ENCODE measurements around the gene C4B. TPM values are rescaled to one million over a fixed set of nuclear protein-coding genes. Genes with fewer than 3 reads are reported as not detected.
"Not testable (repeated sequence)": the region's sequence is repeated elsewhere in the genome, so short reads cannot be mapped to it uniquely, and the experiment has no call there.

The C4B gene
- total and polyA plus RNA-seq, 4 donors, result 58.2 to 296 (median 169) TPM

DNA sequence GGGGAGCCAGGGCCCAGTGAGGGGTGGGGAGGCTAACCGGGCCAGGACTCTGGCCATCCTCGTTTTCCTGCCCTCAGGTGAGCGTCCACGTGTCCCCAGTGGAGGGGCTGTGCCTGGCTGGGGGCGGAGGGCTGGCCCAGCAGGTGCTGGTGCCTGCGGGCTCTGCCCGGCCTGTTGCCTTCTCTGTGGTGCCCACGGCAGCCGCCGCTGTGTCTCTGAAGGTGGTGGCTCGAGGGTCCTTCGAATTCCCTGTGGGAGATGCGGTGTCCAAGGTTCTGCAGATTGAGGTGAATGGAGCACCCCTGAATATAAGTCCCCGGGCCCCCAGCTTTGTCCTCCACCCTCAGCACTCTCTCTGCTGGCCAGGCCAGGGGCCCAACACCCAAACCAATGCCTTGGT, 20.2 kb upstream of the C4B start:
- H3K36me3 ChIP-seq (ENCODE audit: control insufficient read depth in 4 of 4, insufficient read depth in 4 of 4, low read length in 4 of 4); ATAC-seq (ENCODE audit: insufficient read depth, low FRiP score); H3K4me3 ChIP-seq; H3K27me3 ChIP-seq (ENCODE audit: control insufficient read depth in 3 of 3, insufficient read depth in 3 of 3, low read length in 2 of 3); H3K4me1 ChIP-seq (ENCODE audit: control insufficient read depth in 5 of 5, insufficient read depth in 5 of 5, low read length in 5 of 5); H3K9ac ChIP-seq (ENCODE audit: insufficient read depth in 1 of 2, low read length in 2 of 2); DNase-seq; H3K9me3 ChIP-seq (ENCODE audit: control insufficient read depth in 4 of 4, insufficient read depth in 3 of 4, low read length in 3 of 4); H3K27ac ChIP-seq (ENCODE audit: low read depth in 1 of 2, low read length in 1 of 2): not testable (repeated sequence)
- WGBS, 2 donors, result 97 to 100% methylated on average over 7 to 9 of the region's 14 CpGs

DNA sequence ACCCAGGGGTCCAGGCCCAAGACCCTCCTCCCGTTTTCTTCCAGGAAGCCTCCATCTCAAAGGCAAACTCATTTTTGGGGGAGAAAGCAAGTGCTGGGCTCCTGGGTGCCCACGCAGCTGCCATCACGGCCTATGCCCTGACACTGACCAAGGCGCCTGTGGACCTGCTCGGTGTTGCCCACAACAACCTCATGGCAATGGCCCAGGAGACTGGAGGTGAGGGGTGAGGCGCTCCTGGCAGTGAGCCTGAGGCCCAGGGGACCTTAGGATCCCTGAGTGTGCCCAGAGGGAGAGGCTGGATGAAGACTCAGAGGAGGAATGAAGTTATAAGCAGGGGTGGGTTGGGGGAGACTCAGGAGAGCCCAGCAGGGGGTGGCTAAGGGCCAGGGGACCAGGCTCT, 18.2 kb upstream of the C4B start:
- H3K36me3 ChIP-seq (ENCODE audit: control insufficient read depth in 4 of 4, insufficient read depth in 4 of 4, low read length in 4 of 4); H3K27ac ChIP-seq (ENCODE audit: low read depth in 1 of 2, low read length in 1 of 2); H3K4me3 ChIP-seq; H3K9me3 ChIP-seq (ENCODE audit: control insufficient read depth in 4 of 4, insufficient read depth in 3 of 4, low read length in 3 of 4); H3K4me1 ChIP-seq (ENCODE audit: control insufficient read depth in 5 of 5, insufficient read depth in 5 of 5, low read length in 5 of 5); H3K27me3 ChIP-seq (ENCODE audit: control insufficient read depth in 3 of 3, insufficient read depth in 3 of 3, low read length in 2 of 3); ATAC-seq (ENCODE audit: insufficient read depth, low FRiP score); H3K9ac ChIP-seq (ENCODE audit: insufficient read depth in 1 of 2, low read length in 2 of 2); DNase-seq: not testable (repeated sequence)
- WGBS, 2 donors, result 91 to 96% methylated on average over 5 to 6 of the region's 6 CpGs

DNA sequence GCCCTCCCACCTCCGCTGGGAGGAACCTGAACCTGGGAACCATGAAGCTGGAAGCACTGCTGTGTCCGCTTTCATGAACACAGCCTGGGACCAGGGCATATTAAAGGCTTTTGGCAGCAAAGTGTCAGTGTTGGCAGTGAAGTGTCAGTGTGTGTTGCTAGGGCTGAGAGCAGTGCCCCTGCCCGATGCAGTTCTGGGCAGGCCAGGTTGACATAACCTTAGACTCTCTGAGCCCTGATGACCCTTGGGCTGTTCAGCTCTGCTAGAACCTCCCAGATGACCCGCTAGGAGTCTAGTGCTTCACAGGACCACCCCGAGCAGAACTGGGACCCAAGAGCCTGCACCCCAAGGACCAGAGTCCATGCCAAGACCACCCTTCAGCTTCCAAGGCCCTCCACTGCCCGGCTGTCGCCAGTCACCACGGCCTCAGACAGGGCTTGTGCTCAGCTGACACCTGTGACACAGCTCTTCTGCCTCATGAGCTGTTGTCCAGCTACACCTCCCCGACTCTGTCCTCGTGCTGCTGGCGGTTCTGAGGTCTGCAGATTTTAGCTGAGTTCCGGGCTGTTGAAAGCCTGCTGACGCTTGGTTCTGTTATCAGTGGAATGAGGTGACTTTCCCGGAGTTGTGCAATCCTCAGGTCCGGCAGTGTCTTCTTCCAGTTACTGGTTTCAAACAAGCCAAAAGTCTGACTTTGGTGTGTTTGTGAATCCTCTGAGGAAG, 11.9 kb upstream of the C4B start:
- DNase-seq; H3K9me3 ChIP-seq (ENCODE audit: control insufficient read depth in 4 of 4, insufficient read depth in 3 of 4, low read length in 3 of 4); ATAC-seq (ENCODE audit: insufficient read depth, low FRiP score); H3K27me3 ChIP-seq (ENCODE audit: control insufficient read depth in 3 of 3, insufficient read depth in 3 of 3, low read length in 2 of 3); H3K9ac ChIP-seq (ENCODE audit: insufficient read depth in 1 of 2, low read length in 2 of 2); H3K36me3 ChIP-seq (ENCODE audit: control insufficient read depth in 4 of 4, insufficient read depth in 4 of 4, low read length in 4 of 4); H3K4me3 ChIP-seq; H3K27ac ChIP-seq (ENCODE audit: low read depth in 1 of 2, low read length in 1 of 2); H3K4me1 ChIP-seq (ENCODE audit: control insufficient read depth in 5 of 5, insufficient read depth in 5 of 5, low read length in 5 of 5): not testable (repeated sequence)
- no CpG with 5 or more reads among the region's 15 CpGs for WGBS, 2 donors

DNA sequence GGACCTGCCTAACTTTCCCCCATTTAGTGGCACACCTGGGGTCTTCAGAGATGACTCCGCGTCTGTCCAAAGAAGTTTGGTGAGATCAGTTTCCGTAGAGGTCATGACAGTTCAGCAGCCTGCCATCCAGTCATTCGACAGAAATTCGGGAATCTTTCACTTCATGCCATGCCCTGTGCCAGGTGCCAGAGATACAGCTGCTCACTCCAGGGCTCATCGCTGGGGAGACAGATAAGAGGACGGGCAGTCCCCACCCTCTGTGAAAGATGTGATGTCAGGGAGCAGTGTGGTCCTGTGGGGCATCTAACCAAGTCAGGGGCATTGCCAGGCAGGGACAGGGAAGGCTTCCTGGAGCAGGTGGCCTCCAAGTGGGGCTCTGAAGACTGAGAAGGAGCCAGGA, 11.3 kb upstream of the C4B start:
- not testable (repeated sequence) for H3K27me3 ChIP-seq (ENCODE audit: control insufficient read depth in 3 of 3, insufficient read depth in 3 of 3, low read length in 2 of 3); H3K27ac ChIP-seq (ENCODE audit: low read depth in 1 of 2, low read length in 1 of 2); H3K36me3 ChIP-seq (ENCODE audit: control insufficient read depth in 4 of 4, insufficient read depth in 4 of 4, low read length in 4 of 4); DNase-seq; H3K9me3 ChIP-seq (ENCODE audit: control insufficient read depth in 4 of 4, insufficient read depth in 3 of 4, low read length in 3 of 4); H3K4me3 ChIP-seq; H3K9ac ChIP-seq (ENCODE audit: insufficient read depth in 1 of 2, low read length in 2 of 2); ATAC-seq (ENCODE audit: insufficient read depth, low FRiP score); H3K4me1 ChIP-seq (ENCODE audit: control insufficient read depth in 5 of 5, insufficient read depth in 5 of 5, low read length in 5 of 5)
- WGBS, 2 donors, result no CpG with 5 or more reads among the region's 7 CpGs

DNA sequence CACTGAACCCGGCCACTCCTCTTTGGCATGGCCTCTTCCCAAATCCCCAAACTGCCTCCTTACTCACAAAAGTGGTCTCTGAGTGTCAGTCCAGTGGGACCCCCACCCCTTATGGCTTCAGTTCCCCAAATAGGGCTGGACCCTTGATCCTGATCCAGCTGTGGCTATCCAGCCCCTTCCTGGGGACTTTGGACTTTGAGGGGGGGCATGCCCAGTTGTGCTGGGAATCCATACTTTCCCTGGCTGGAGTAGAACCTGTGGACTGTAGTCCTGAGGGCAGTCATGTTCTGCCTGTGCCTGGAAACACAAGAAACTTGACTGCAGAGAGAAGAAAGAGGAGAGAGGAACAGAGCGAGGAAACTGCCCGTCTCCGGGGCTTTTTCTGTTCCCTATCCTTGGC, 10.2 kb upstream of the C4B start:
- not testable (repeated sequence) for H3K4me1 ChIP-seq (ENCODE audit: control insufficient read depth in 5 of 5, insufficient read depth in 5 of 5, low read length in 5 of 5); H3K9me3 ChIP-seq (ENCODE audit: control insufficient read depth in 4 of 4, insufficient read depth in 3 of 4, low read length in 3 of 4); H3K9ac ChIP-seq (ENCODE audit: insufficient read depth in 1 of 2, low read length in 2 of 2); H3K27ac ChIP-seq (ENCODE audit: low read depth in 1 of 2, low read length in 1 of 2); H3K4me3 ChIP-seq; H3K27me3 ChIP-seq (ENCODE audit: control insufficient read depth in 3 of 3, insufficient read depth in 3 of 3, low read length in 2 of 3); DNase-seq; H3K36me3 ChIP-seq (ENCODE audit: control insufficient read depth in 4 of 4, insufficient read depth in 4 of 4, low read length in 4 of 4); ATAC-seq (ENCODE audit: insufficient read depth, low FRiP score)
- 32 to 79% methylated on average over 2 to 4 of the region's 4 CpGs for WGBS, 2 donors

DNA sequence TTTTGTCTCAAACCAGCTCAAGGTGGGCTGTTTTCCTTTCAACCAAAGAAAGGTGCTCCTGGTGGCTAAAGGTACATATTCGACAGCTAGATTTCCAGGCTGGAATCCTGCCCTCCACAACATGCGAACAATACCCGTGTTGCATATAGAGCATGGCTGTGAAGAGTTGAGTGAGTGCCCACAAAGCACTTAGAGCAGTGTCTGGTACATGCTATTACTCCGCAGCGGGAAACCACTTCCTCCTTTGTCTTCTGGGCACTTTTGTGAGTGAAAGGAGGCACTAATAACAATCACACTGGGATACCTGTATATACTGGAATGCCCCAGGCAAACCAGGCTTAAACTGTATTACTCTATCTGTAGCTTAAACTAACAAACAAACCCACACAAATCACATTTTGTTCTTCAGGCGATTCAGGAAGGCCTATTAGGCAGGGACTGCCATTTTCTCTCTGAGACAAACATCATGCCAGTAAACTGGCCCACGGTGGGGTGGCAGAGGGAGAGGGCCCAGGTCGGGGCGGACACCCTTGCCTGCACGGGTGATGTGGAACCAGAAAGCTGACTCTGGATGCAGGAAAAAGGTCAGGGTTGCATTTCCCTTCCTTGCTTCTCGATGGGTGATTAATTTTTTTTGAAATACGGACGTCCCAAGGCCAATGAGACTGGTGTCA, 9.6 kb upstream of the C4B start:
- not testable (repeated sequence) for H3K4me1 ChIP-seq (ENCODE audit: control insufficient read depth in 5 of 5, insufficient read depth in 5 of 5, low read length in 5 of 5); H3K27me3 ChIP-seq (ENCODE audit: control insufficient read depth in 3 of 3, insufficient read depth in 3 of 3, low read length in 2 of 3); H3K36me3 ChIP-seq (ENCODE audit: control insufficient read depth in 4 of 4, insufficient read depth in 4 of 4, low read length in 4 of 4); ATAC-seq (ENCODE audit: insufficient read depth, low FRiP score); DNase-seq; H3K27ac ChIP-seq (ENCODE audit: low read depth in 1 of 2, low read length in 1 of 2); H3K4me3 ChIP-seq; H3K9me3 ChIP-seq (ENCODE audit: control insufficient read depth in 4 of 4, insufficient read depth in 3 of 4, low read length in 3 of 4); H3K9ac ChIP-seq (ENCODE audit: insufficient read depth in 1 of 2, low read length in 2 of 2)
- 66 to 69% methylated on average over 8 to 9 of the region's 13 CpGs for WGBS, 2 donors

DNA sequence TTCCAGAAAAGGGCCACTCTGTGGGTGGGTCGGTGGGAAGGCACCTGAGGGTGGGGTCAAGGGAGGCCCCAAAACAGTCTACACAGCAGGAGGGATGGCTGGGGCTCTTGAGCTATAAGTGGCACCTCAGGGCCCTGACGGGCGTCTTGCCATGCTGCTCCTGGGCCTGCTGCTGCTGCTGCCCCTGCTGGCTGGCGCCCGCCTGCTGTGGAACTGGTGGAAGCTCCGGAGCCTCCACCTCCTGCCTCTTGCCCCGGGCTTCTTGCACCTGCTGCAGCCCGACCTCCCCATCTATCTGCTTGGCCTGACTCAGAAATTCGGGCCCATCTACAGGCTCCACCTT, 9.1 kb upstream of the C4B start:
- not testable (repeated sequence) for H3K4me3 ChIP-seq; H3K36me3 ChIP-seq (ENCODE audit: control insufficient read depth in 4 of 4, insufficient read depth in 4 of 4, low read length in 4 of 4); H3K9me3 ChIP-seq (ENCODE audit: control insufficient read depth in 4 of 4, insufficient read depth in 3 of 4, low read length in 3 of 4); H3K27me3 ChIP-seq (ENCODE audit: control insufficient read depth in 3 of 3, insufficient read depth in 3 of 3, low read length in 2 of 3); H3K4me1 ChIP-seq (ENCODE audit: control insufficient read depth in 5 of 5, insufficient read depth in 5 of 5, low read length in 5 of 5); H3K27ac ChIP-seq (ENCODE audit: low read depth in 1 of 2, low read length in 1 of 2); DNase-seq; H3K9ac ChIP-seq (ENCODE audit: insufficient read depth in 1 of 2, low read length in 2 of 2); ATAC-seq (ENCODE audit: insufficient read depth, low FRiP score)
- 74 to 87% methylated on average over 1 to 9 of the region's 9 CpGs for WGBS, 2 donors

DNA sequence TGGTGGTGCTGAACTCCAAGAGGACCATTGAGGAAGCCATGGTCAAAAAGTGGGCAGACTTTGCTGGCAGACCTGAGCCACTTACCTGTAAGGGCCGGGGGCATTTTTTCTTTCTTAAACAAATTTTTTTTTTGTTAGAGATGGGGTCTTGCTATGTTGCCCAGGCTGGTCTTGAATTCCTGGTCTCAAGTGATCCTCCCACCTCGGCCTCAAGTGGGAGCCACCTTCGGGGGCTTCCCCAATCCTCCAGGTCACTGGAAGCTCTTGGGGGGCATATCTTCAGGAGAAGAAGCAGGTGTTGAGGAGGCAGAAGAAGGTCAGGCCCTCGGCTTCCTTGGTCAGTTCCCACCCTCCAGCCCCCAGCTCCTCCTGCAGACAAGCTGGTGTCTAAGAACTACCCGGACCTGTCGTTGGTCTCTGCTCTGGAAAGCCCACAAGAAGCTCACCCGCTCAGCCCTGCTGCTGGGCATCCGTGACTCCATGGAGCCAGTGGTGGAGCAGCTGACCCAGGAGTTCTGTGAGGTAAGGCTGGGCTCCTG, 8.5 kb upstream of the C4B start:
- H3K4me3 ChIP-seq; ATAC-seq (ENCODE audit: insufficient read depth, low FRiP score); H3K9me3 ChIP-seq (ENCODE audit: control insufficient read depth in 4 of 4, insufficient read depth in 3 of 4, low read length in 3 of 4); H3K4me1 ChIP-seq (ENCODE audit: control insufficient read depth in 5 of 5, insufficient read depth in 5 of 5, low read length in 5 of 5); H3K27me3 ChIP-seq (ENCODE audit: control insufficient read depth in 3 of 3, insufficient read depth in 3 of 3, low read length in 2 of 3); H3K36me3 ChIP-seq (ENCODE audit: control insufficient read depth in 4 of 4, insufficient read depth in 4 of 4, low read length in 4 of 4); DNase-seq; H3K27ac ChIP-seq (ENCODE audit: low read depth in 1 of 2, low read length in 1 of 2); H3K9ac ChIP-seq (ENCODE audit: insufficient read depth in 1 of 2, low read length in 2 of 2): not testable (repeated sequence)
- 77 to 78% methylated on average over 8 of the region's 8 CpGs for WGBS, 2 donors

Measured in lung (tissue), 10 donors.